ENCODE data around the gene SNX8.
A peak's percentile ranks its signal among the peaks of the same experiment; 100 is the strongest.
"Not testable (repeated sequence)": the region's sequence is repeated elsewhere in the genome, so short reads cannot be mapped to it uniquely, and the experiment has no call there.

Gene SNX8

DNA sequence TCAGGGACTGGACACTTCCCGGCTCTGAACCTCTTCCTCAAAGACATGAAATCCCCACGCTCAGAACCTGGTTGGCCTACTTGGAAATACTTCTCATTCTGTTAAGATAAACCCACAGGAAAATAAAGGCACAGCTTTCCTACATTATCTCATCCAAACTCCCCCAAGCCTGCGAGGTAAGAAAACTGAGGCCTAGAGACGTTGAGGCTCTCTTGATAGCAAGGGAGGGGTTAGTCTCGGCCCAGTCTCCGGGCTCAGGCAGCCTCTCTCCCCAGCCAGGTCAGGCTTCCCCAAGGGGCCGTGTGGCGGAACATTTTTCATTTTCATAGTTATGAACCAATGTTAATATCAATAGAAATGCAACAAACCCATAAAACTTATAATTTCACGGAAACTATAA is 35.8 kb upstream of the SNX8 start:
- H3K36me3 Mint-ChIP-seq, result peaks cover 17% of the 10 kb centered on the region
- no peaks in the 10 kb centered on the region for H3K9me3 Mint-ChIP-seq
- H3K4me1 Mint-ChIP-seq, result no peaks in the 10 kb centered on the region
- no peak for DNase-seq (ENCODE audit: low spot score in 2 of 2)
- no peak overlapping the region for H3K27ac Mint-ChIP-seq
- ATAC-seq, result no peak
- H3K4me3 Mint-ChIP-seq, result no peak overlapping the region

DNA sequence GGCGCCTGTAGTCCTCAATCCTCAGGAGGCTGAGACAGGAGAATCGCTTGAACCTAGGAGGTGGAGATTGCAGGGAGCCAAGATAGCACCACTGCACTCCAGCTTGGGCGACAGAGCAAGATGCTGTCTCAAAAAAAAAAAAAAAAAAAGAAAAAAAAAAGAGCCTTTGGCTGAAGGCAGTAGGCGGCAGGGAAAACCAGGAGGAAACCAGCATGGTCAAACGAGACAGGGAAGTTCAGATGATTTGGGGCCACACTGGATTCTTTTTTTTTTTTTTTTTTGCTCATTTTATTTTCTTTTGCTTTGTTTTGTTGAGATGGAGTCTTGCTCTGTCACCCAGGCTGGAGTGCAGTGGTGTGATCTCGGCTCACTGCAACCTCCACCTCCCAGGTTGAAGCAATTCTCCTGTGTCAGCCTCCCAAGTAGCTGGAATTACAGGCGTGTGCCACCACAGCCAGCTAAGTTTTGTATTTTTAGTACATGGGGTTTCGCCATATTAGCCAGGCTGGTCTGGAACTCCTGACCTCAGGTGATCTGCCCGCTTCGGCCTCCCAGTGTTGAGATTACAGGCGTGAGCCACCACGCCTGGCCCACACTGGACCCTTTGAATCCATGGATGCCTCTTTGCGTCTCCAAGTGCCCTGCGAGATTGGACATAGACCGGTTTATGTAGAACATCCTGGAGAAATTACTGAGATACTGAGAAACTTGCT is 33.3 kb upstream of the SNX8 start:
- H3K4me1 Mint-ChIP-seq; H3K27ac Mint-ChIP-seq; H3K36me3 Mint-ChIP-seq; H3K9me3 Mint-ChIP-seq; DNase-seq (ENCODE audit: low spot score in 2 of 2); H3K4me3 Mint-ChIP-seq: not testable (repeated sequence)
- peak; percentile 40 for ATAC-seq

DNA sequence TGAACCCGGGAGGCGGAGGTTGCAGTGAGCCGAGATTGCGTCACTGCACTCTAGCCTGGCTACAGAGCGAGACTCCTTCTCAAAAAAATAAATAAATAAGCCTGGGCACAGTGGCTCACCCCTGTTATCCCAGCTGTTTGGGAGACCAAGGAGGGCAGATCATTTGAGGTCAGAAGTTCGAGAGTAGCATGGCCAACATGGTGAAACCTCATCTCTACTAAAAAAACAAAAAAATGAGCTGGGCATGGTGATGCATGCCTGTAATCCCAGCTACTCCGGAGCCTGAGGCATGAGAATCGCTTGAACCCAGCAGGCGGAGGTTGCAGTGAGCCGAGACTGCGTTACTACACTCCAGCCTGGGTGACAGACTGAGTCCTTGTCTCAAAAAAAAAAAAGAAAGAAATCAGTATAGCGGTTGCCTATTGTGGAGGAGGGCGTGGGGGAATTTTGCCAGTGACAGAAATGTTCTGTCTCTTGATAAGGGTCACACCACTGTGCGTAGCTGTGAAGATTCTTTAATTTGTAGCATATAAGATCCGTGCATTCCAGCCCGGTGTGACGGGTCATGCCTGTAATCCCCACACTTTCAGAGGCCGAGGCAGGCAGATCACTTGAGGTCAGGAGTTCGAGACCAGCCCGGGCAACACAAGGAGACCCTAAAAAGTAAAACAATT is 22.5 kb upstream of the SNX8 start:
- no peak for ATAC-seq
- Mint-ChIP-seq H3K9me3 (no peaks in the 10 kb centered on the region), H3K27ac (peak overlapping the region; percentile 48), H3K36me3 (no peaks in the 10 kb centered on the region), H3K4me1 (no peaks in the 10 kb centered on the region), H3K4me3 (no peak overlapping the region)
- DNase-seq (ENCODE audit: low spot score in 2 of 2), result no peak

DNA sequence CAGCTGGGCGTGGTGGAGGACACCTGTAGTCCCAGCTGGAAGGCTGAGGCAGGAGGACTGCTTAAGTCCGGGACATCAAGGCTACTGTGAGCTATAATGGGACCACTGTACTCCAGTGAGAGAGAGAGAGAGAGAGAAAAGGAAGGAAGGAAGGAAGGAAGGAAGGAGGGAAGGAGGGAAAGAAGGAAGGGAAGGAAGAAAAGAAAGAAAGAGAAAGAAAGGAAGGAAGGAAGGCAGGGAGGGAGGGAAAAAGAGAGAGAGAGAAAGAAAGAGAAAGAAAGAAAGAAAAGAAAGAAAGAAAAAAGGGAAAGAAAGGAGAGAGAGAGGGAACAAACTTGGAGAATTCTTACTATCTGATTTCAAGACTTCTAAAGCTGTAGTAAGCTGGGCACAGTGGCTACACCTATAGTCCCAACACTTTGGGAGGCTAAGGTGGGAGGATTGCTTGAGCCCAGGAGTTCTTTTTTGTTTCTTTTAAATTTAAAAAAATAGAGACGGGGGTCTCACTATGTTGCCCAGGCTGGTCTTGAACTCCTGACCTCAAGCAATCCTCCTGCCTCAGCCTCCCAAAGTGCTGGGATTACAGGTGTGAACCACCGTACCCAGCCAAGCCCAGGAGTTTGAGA is 18.5 kb upstream of the SNX8 start:
- H3K4me1 Mint-ChIP-seq; H3K4me3 Mint-ChIP-seq; H3K36me3 Mint-ChIP-seq; H3K9me3 Mint-ChIP-seq; ATAC-seq; DNase-seq (ENCODE audit: low spot score in 2 of 2): not testable (repeated sequence)
- H3K27ac Mint-ChIP-seq, result peak overlapping the region; percentile 35

DNA sequence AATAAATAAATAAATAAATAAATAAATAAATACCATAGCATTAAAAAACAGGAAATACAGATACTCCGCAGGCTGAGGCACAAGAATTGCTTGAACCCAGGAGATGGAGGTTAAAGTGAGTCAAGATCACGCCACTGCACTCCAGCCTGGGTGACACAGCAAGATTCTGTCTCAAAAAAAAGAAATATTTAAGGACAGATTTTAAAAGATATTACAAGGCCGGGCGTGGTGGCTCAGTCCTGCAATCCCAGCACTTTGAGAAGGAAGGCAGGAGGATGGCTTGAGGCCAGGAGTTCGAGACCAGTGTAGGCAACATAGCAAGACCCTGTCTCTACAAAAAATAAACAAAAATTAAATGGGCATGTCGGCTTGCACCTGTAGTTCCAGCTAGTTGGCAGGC is 17.5 kb upstream of the SNX8 start:
- ATAC-seq, result no peak
- no peaks in the 10 kb centered on the region for H3K4me1 Mint-ChIP-seq
- no peaks in the 10 kb centered on the region for H3K36me3 Mint-ChIP-seq
- no peak overlapping the region for H3K4me3 Mint-ChIP-seq
- DNase-seq (ENCODE audit: low spot score in 2 of 2), result no peak
- no peaks in the 10 kb centered on the region for H3K9me3 Mint-ChIP-seq
- no peak overlapping the region for H3K27ac Mint-ChIP-seq

DNA sequence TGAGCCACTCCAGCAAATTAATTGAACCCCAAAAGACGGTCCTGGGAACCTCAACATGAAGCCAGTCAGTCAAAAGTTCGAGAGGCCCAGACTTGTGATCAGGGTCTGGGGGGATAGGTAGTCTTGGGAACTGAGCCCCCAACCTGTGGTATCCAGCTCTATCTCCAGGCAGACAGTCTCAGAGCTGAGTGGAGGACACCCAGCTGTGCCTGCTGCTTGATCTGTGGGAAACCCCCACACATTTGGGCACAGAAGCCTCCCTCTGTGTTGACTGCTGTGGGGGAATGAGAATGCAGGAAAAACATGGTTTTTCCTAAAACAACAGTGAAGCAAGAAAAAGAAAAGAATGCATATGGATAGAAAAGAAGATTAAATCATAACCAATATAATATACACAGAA is 16.3 kb upstream of the SNX8 start:
- Mint-ChIP-seq H3K27ac (no peak overlapping the region), H3K4me1 (no peaks in the 10 kb centered on the region), H3K36me3 (no peaks in the 10 kb centered on the region), H3K9me3 (no peaks in the 10 kb centered on the region), H3K4me3 (no peak overlapping the region)
- no peak for ATAC-seq
- DNase-seq (ENCODE audit: low spot score in 2 of 2), result no peak

DNA sequence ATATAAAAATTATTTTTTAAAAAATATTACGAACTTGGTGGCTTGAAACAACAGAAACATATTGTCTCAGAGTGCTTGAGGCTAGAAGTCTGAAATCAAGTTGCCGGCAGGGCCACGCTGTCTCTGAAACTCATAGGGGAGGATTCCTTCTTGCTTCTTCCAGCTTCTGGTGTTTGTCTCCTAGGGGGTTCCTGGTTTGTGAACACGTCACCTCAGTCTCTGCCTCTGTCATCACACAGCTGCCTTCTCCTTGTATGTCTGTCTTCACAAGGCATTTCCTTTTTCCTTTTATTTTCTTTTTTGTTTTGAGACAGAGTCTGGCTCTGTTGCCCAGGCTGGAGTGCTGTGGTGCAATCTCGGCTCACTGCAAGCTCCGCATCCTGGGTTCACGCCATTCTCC is 12.7 kb upstream of the SNX8 start:
- no peaks in the 10 kb centered on the region for H3K36me3 Mint-ChIP-seq
- H3K9me3 Mint-ChIP-seq, result no peaks in the 10 kb centered on the region
- H3K4me1 Mint-ChIP-seq, result no peaks in the 10 kb centered on the region
- no peak overlapping the region for H3K27ac Mint-ChIP-seq
- ATAC-seq (no peak), DNase-seq (ENCODE audit: low spot score in 2 of 2) (no peak)
- H3K4me3 Mint-ChIP-seq, result no peak overlapping the region

DNA sequence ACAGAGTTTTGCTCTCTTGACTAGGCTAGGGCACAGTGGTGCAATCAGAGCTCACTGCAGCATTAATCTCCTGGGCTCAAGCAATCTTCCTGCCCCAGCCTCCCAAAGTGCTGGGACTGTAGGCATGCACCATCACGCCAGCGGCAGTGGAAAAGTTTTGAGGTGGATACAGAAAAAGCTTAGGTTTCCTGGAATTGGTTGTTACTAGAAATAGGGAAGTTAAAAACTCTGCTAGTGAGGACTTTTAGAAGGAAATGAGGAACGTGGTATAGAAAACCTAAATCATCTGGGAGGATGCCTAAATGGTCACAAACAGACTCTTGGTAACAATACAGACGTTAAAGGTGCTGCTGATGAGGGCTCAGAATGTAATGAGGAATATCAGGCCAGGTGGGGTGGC is 10.9 kb upstream of the SNX8 start:
- H3K4me3 Mint-ChIP-seq, result no peak overlapping the region
- ATAC-seq (no peak), DNase-seq (ENCODE audit: low spot score in 2 of 2) (no peak)
- no peak overlapping the region for H3K27ac Mint-ChIP-seq
- H3K4me1 Mint-ChIP-seq, result no peaks in the 10 kb centered on the region
- no peaks in the 10 kb centered on the region for H3K9me3 Mint-ChIP-seq
- H3K36me3 Mint-ChIP-seq, result no peaks in the 10 kb centered on the region

DNA sequence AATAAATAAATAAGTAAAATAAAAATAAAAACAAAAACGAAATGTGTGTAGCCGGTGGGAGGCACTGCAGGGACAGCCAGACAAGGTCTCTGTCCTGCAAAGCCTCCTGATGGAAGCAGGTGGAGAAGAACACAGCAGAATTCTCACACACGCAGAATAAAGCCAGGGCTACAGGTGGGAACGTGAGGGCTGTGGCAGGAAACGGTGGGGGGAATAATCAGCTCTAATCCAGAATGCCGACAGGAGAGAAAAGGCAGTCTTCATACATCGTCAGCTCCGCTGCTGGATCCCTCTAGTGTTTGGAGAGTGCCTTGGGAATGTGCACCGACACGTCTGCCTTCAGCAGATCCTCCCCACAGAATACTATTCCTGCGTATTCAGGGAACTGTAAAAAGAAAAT is 6.8 kb upstream of the SNX8 start:
- H3K4me3 Mint-ChIP-seq, result no peak overlapping the region
- no peaks in the 10 kb centered on the region for H3K36me3 Mint-ChIP-seq
- H3K27ac Mint-ChIP-seq, result no peak overlapping the region
- no peak for DNase-seq (ENCODE audit: low spot score in 2 of 2)
- no peaks in the 10 kb centered on the region for H3K9me3 Mint-ChIP-seq
- no peak for ATAC-seq
- no peaks in the 10 kb centered on the region for H3K4me1 Mint-ChIP-seq

DNA sequence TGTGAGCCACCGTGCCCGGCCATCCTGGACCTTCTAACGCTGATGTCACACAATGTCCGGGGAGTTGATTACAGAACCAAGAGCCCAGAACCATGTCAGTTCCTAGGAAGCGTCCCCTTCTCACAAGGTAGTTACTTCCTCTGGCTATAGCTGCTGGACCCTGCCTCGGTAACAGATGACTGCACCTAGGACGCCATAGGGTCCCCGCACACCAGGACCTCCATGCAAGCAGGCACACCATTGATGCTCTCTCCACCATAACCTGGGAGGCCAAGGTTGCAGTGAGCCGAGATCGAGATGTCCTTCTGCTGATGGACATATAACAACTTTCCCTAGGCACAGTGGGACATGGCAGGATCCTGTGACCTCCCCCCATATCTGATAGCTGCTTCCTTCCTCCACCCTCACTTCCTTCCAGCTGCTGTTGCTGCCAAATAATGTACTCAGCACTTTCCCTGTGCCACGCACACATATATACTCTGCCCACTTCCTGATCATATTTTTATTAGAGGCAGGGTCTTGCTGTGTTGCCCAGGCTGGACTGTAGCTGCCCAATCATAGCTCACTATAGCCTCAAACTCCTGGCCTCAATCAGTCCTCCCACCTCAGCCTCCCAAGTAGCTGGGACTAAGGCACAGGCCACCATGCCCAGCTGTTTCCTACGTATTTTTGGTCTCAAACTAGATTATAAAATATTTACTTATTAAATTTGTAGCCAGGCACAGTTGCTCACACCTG is 3.5 kb upstream of the SNX8 start:
- DNase-seq (ENCODE audit: low spot score in 2 of 2) (no peak), ATAC-seq (no peak)
- peaks cover 6% of the 10 kb centered on the region for H3K36me3 Mint-ChIP-seq
- peaks cover 8% of the 10 kb centered on the region for H3K4me1 Mint-ChIP-seq
- H3K4me3 Mint-ChIP-seq, result no peak overlapping the region
- H3K27ac Mint-ChIP-seq, result no peak overlapping the region
- no peaks in the 10 kb centered on the region for H3K9me3 Mint-ChIP-seq

DNA sequence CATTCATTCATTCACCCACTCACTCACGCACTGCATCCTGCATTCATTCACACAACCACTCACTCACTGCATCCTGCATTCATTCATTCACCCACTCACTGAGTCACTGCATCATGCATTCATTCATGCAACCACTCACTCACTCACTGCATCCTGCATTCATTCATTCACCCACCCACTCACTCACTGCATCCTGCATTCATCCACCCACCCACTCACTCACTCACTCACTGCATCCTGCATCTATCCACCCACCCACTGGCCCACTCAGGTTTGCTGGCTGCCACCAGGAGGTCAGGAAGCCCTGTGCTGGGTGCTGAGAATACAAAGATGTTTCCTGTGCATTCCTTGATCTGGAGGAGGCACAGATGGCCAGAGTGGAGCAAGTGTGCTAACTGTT is 2.3 kb upstream of the SNX8 start:
- Mint-ChIP-seq H3K4me3 (no peak overlapping the region), H3K4me1 (peaks cover 18% of the 10 kb centered on the region), H3K36me3 (peaks cover 12% of the 10 kb centered on the region), H3K27ac (no peak overlapping the region), H3K9me3 (no peaks in the 10 kb centered on the region)
- ATAC-seq, result no peak
- no peak for DNase-seq (ENCODE audit: low spot score in 2 of 2)

DNA sequence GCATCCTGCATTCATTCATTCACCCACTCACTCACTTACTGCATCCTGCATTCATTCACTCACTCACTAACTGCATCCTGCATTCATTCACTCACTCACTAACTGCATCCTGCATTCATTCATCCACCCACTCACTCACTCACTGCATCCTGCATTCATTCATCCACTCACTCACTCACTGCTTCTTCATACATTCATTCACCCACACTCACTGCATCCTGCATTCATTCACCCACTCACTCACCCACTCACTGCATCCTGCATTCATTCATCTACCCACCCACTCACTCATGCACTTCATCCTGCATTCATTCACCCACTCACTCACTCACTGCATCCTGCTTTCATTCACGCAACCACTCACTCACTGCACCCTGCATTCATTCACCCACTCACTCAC is 1.5 kb upstream of the SNX8 start:
- no peak overlapping the region for H3K27ac Mint-ChIP-seq
- H3K36me3 Mint-ChIP-seq, result peaks cover 12% of the 10 kb centered on the region
- ATAC-seq (no peak), DNase-seq (ENCODE audit: low spot score in 2 of 2) (no peak)
- H3K4me3 Mint-ChIP-seq, result no peak overlapping the region
- no peaks in the 10 kb centered on the region for H3K9me3 Mint-ChIP-seq
- peaks cover 18% of the 10 kb centered on the region for H3K4me1 Mint-ChIP-seq

DNA sequence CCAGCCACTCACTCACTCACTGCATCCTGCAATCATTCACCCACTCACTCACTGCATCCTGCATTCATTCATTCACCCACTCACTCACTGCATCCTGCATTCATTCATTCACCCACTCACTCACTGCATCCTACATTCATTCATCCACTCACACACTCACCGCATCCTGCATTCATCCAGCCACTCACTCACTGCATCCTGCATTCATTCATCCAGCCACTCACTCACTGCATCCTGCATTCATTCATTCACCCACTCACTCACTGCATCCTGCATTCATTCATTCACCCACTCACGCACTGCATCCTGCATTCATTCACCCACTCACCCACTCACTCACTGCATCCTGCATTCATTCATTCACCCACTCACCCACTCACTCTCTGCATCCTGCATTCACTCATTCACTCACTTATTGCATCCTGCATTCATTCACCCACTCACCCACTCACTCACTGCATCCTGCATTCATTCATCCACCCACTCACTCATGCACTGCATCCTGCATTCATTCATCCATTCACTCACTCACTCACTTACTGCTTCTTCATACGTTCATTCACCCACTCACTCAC is 802 bp upstream of the SNX8 start:
- not testable (repeated sequence) for H3K27ac Mint-ChIP-seq; DNase-seq (ENCODE audit: low spot score in 2 of 2); H3K4me3 Mint-ChIP-seq; H3K9me3 Mint-ChIP-seq; ATAC-seq
- Mint-ChIP-seq H3K4me1 (peaks cover 18% of the 10 kb centered on the region), H3K36me3 (peaks cover 12% of the 10 kb centered on the region)

DNA sequence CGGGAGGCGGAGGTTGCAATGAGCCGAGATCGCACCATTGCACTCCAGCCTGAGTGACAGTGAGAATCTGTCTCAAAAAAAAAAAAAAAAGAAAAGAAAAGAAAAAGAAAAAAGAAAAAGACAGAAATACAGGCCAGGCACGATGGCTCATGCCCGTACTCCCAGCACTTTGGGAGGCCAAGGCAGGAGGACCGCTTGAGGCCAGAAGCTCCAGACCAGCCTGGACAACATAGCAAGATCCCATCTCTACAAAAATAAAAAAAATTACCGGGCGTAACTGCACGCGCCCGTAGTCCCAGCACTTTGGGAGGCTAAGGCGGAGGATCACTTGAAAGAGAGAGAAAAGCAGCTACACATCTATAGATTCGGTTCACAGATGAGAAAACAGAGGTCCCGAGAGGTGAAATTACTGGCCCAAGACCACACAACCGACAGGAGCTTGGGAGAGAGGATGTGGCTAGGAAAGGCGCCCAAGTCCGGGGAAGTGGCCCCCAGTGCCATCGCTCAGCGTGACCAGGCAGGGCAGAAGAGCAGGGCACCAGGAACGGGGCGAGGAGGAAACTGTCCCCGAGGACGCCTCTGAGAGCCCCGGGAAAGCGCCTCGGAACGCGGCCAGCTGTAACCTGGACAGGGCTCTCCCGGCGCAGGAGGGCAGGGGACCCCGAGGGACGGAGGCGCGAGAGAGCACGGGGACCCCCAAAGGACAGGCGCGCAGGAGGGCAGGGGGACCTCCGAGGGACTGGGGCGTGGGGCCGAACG is 612 bp downstream of the SNX8 start:
- Mint-ChIP-seq H3K4me1 (peaks cover 18% of the 10 kb centered on the region), H3K4me3 (no peak overlapping the region), H3K9me3 (no peaks in the 10 kb centered on the region), H3K27ac (peak overlapping the region; percentile 82), H3K36me3 (peaks cover 18% of the 10 kb centered on the region)
- DNase-seq (ENCODE audit: low spot score in 2 of 2) (no peak), ATAC-seq (peak; percentile 19)
